Endothelial cell of umbilical vein (primary cell): ENCODE data around the gene NWD2. TPM values are rescaled to one million over a fixed set of nuclear protein-coding genes. Genes with fewer than 3 reads are reported as not detected.
"Not testable (repeated sequence)": the region's sequence is repeated elsewhere in the genome, so short reads cannot be mapped to it uniquely, and the experiment has no call there.

Experiments
- BruUV-seq: library from RNA; stranded (reverse); fragments of 400-500 nt; replicated peaks from 2 replicates; lab custom pipeline; 2021; lab: Mats Ljungman, UMichigan
- CTCF ChIA-PET: fragments of 300-600, 350-600 bp; sonication (Branson Sonifier 250); formaldehyde crosslinking; loops from one replicate; lab custom pipeline; 2021; ENCODE audit warnings: antibody characterized with exemption, inconsistent platforms; lab: Charles Lee
- POLR2A ChIA-PET: fragments of 300-600, 350-600 bp; sonication (Branson Sonifier 250); formaldehyde crosslinking; loops from one replicate; lab custom pipeline; 2021; ENCODE audit warnings: antibody characterized with exemption, inconsistent platforms; lab: Charles Lee
- DNase-seq: peaks from one replicate; pipeline ENCODE4 v3.0.0-alpha.2; 2011; ENCODE audit warnings: low read depth, low spot score
- FAIRE-seq: peaks from 2 replicates; lab custom pipeline; 2011; peaks lifted over from hg19 to GRCh38; lab: Jason Lieb, UNC
- H2AFZ ChIP-seq: 2 replicates; pipeline ENCODE4 v1.6.0; 2012; ENCODE audit warnings: low read depth, low read length, control low read depth, inconsistent platforms
- H3K27ac ChIP-seq: 2 replicates; pipeline ENCODE4 v1.5.1; 2011; ENCODE audit warnings: low read depth, mild to moderate bottlenecking, control low read depth, low read length, moderate library complexity; ENCODE audit not compliant: insufficient read depth
- H3K27me3 ChIP-seq, 2 experiments: 2 replicates each; pipeline versions ENCODE4 v1.6.0 to v1.6.1; 2011; ENCODE audit warnings: low read length in 2 of 2, mixed read lengths in 1 of 2; ENCODE audit not compliant: control insufficient read depth in 2 of 2, insufficient read depth in 2 of 2
- H3K36me3 ChIP-seq, 2 experiments: 2 replicates in 1 of 2; 3 replicates in 1 of 2; pipeline ENCODE4 v1.5.1; 2011; ENCODE audit warnings: low read length in 2 of 2, mild to moderate bottlenecking in 1 of 2, moderate library complexity in 1 of 2; ENCODE audit not compliant: control insufficient read depth in 2 of 2, insufficient read depth in 2 of 2; ENCODE audit errors: extremely low read depth in 1 of 2
- H3K4me1 ChIP-seq: 3 replicates; pipeline ENCODE4 v1.5.1; 2011; ENCODE audit warnings: mild to moderate bottlenecking, low read length; ENCODE audit not compliant: control insufficient read depth, insufficient read depth; ENCODE audit errors: extremely low read depth
- H3K4me2 ChIP-seq: 2 replicates; pipeline ENCODE4 v1.6.1; 2011; ENCODE audit warnings: low read length, control low read depth, mixed read lengths; ENCODE audit not compliant: insufficient read depth
- H3K4me3 ChIP-seq, 3 experiments: fragments of 200-600 bp in 1 of 3; sonication (generic), shearing (Covaris generic) in 1 of 3; replicated peaks in 1 of 3; 2 replicates each; pipeline ENCODE4 v1.5.1; 2011 to 2016; ENCODE audit warnings: control low read depth in 3 of 3, low read length in 3 of 3, mild to moderate bottlenecking in 2 of 3, inconsistent platforms in 1 of 3, low read depth in 1 of 3, moderate library complexity in 1 of 3; ENCODE audit not compliant: insufficient read depth in 1 of 3
- H3K79me2 ChIP-seq: 2 replicates; pipeline ENCODE4 v1.6.0; 2012; ENCODE audit warnings: low read length, inconsistent platforms; ENCODE audit not compliant: control insufficient read depth, insufficient read depth
- H3K9ac ChIP-seq: replicated peaks from 2 replicates; pipeline ENCODE3; 2011; ENCODE audit warnings: low read length, control low read depth; ENCODE audit not compliant: insufficient read depth; ENCODE audit errors: extremely low read depth
- H3K9me1 ChIP-seq: replicated peaks from 3 replicates; pipeline ENCODE4 v1.6.0; 2011; ENCODE audit warnings: mild to moderate bottlenecking, low read length; ENCODE audit not compliant: control insufficient read depth, insufficient read depth; ENCODE audit errors: extremely low read depth
- H3K9me3 ChIP-seq: replicated peaks from 2 replicates; pipeline ENCODE4 v1.5.1; 2012; ENCODE audit warnings: low read length, inconsistent platforms; ENCODE audit not compliant: control insufficient read depth, insufficient read depth
- H4K20me1 ChIP-seq: replicated peaks from 2 replicates; pipeline ENCODE3; 2011; ENCODE audit warnings: mild to moderate bottlenecking, low read length; ENCODE audit not compliant: control insufficient read depth, insufficient read depth; ENCODE audit errors: extremely low read depth
- CTCF ChIP-seq, 2 donors: IDR thresholded peaks; 1 replicate in 1 of 2; 2 replicates in 1 of 2; pipeline ENCODE4 v1.5.1; 2011; ENCODE audit warnings: low read length in 2 of 2, mild to moderate bottlenecking in 2 of 2, moderate library complexity in 2 of 2, control low read depth in 1 of 2, inconsistent platforms in 1 of 2, low read depth in 1 of 2; ENCODE audit not compliant: insufficient read depth in 1 of 2; ENCODE audit errors: extremely low read depth in 1 of 2
- EZH2 ChIP-seq: IDR thresholded peaks from 2 replicates; pipeline ENCODE4 v1.6.1; 2012; ENCODE audit warnings: borderline replicate concordance, low read depth, mild to moderate bottlenecking, moderate library complexity, low read length, inconsistent platforms; ENCODE audit not compliant: severe bottlenecking
- FOS ChIP-seq: IDR thresholded peaks from 2 replicates; pipeline ENCODE4 v1.6.1; 2011; ENCODE audit warnings: mild to moderate bottlenecking, low read length, moderate library complexity, borderline replicate concordance; ENCODE audit not compliant: insufficient read depth
- GATA2 ChIP-seq: IDR thresholded peaks from 2 replicates; pipeline ENCODE4 v1.7.0; 2011; ENCODE audit warnings: low read depth, mild to moderate bottlenecking, moderate library complexity, mixed read lengths, low read length; ENCODE audit not compliant: insufficient read length, insufficient read depth
- JUN ChIP-seq: IDR thresholded peaks from 2 replicates; pipeline ENCODE4 v1.6.1; 2011; ENCODE audit warnings: borderline replicate concordance, low read depth; ENCODE audit not compliant: insufficient read length, insufficient read depth
- MYC ChIP-seq: IDR thresholded peaks from one replicate; pipeline ENCODE4 v1.6.1; 2011; ENCODE audit warnings: mild to moderate bottlenecking, low read depth, low read length
- POLR2A ChIP-seq: IDR thresholded peaks from 2 replicates; pipeline ENCODE4 v1.6.1; 2012; ENCODE audit warnings: low read depth, mild to moderate bottlenecking, control low read depth, low read length
- POLR2AphosphoS5 ChIP-seq: IDR thresholded peaks from 2 replicates; pipeline ENCODE4 v1.6.1; 2012; ENCODE audit warnings: low read depth, mild to moderate bottlenecking, control low read depth, low read length, moderate library complexity; ENCODE audit not compliant: insufficient read depth
- dilution Hi-C: fragments of 300-500 bp; cut with MboI; formaldehyde crosslinking; loops from one replicate; pipeline ENCODE4 v1.15.0; 2019; ENCODE audit warnings: low sequenced_read_pairs; ENCODE audit not compliant: extremely low pct_ligation_motif_present
- intact Hi-C: fragments of 100-400 bp; cut with micrococcal nuclease; formaldehyde crosslinking; loops from one replicate; pipeline ENCODE4 v1.10.0; 2022
- polyA plus RNA-seq, 4 experiments: library from polyadenylated mRNA; depleted of rRNA in 3 of 4; stranded (reverse) in 3 of 4; unstranded in 1 of 4; fragments of >200 nt; gene quantifications; 2 replicates each; pipeline versions ENCODE4 v1.2.1 to v1.2.3, GENCODE V29; 2011 to 2012; ENCODE audit warnings: missing spikeins in 1 of 4
- total RNA-seq: library from RNA; stranded (reverse); gene quantifications from 2 replicates; pipeline ENCODE4 v1.2.3, GENCODE V29; 2021
- TF ChIP-seq, protein P1 (sequence below): IDR thresholded peaks from 2 replicates; pipeline ENCODE4 v1.6.1; 2011; ENCODE audit not compliant: insufficient read depth, insufficient read length

The NWD2 gene
- total and polyA plus RNA-seq, 2 donors (not counting 3 experiments of a cell fraction or from before 2014, with no cell fraction given): not detected

- H3K79me2 ChIP-seq: no peaks in the 10 kb centered on the region
- H3K4me3 ChIP-seq: no peak overlapping the region
- no peak overlapping the region for H3K4me2 ChIP-seq
- intact Hi-C loops (no loop called here), dilution Hi-C loops (no loop called here)
- DNase-seq: no peak
- H3K9me1 ChIP-seq: no peaks in the 10 kb centered on the region
- H3K9me3 ChIP-seq: no peaks in the 10 kb centered on the region
- no peak for TF ChIP-seq EZH2
- TF ChIP-seq FOS: no peak
- no peak for TF ChIP-seq JUN
- TF ChIP-seq, protein P1, sequence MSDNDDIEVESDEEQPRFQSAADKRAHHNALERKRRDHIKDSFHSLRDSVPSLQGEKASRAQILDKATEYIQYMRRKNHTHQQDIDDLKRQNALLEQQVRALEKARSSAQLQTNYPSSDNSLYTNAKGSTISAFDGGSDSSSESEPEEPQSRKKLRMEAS: no peak
- TF ChIP-seq CTCF (IDR thresholded peaks at IDR 0.05; ENCODE audit: extremely low read depth in 1 of 2, insufficient read depth in 1 of 2, low read depth in 1 of 2, low read length in 2 of 2): no peak
- TF ChIP-seq MYC: no peak
- no peak for TF ChIP-seq POLR2A
- TF ChIP-seq GATA2: no peak
- no peak for TF ChIP-seq POLR2AphosphoS5
- no peaks in the 10 kb centered on the region for H3K4me1 ChIP-seq
- CTCF ChIA-PET: no interaction called here
- H3K27ac ChIP-seq: no peak overlapping the region
- H3K9ac ChIP-seq: no peak overlapping the region
- POLR2A ChIA-PET: no interaction called here
- no peaks in the 10 kb centered on the region for H3K27me3 ChIP-seq
- no peak overlapping the region for H2AFZ ChIP-seq
- no peak for FAIRE-seq
- H3K36me3 ChIP-seq: no peaks in the 10 kb centered on the region
- BruUV-seq: no TSS peak
- H4K20me1 ChIP-seq: no peaks in the 10 kb centered on the region
Measured at GRCh38 chr4:37197899-37198298, 46.6 kb upstream of the NWD2 start.

GRCh38 chr4:37204740-37205139 lies 39.8 kb upstream of the NWD2 start:
- FAIRE-seq, H3K9me1 ChIP-seq, DNase-seq, BruUV-seq, POLR2A ChIA-PET, H3K27ac ChIP-seq, H3K4me1 ChIP-seq, H3K4me3 ChIP-seq, H3K9me3 ChIP-seq, H4K20me1 ChIP-seq, H3K79me2 ChIP-seq, H3K9ac ChIP-seq, H3K4me2 ChIP-seq, dilution Hi-C loops, H2AFZ ChIP-seq, H3K27me3 ChIP-seq, intact Hi-C loops, CTCF ChIA-PET, H3K36me3 ChIP-seq: not testable (repeated sequence)
